ENCODE data around the gene MESP2.
"Not testable (repeated sequence)": the region's sequence is repeated elsewhere in the genome, so short reads cannot be mapped to it uniquely, and the experiment has no call there.

Gene MESP2

DNA sequence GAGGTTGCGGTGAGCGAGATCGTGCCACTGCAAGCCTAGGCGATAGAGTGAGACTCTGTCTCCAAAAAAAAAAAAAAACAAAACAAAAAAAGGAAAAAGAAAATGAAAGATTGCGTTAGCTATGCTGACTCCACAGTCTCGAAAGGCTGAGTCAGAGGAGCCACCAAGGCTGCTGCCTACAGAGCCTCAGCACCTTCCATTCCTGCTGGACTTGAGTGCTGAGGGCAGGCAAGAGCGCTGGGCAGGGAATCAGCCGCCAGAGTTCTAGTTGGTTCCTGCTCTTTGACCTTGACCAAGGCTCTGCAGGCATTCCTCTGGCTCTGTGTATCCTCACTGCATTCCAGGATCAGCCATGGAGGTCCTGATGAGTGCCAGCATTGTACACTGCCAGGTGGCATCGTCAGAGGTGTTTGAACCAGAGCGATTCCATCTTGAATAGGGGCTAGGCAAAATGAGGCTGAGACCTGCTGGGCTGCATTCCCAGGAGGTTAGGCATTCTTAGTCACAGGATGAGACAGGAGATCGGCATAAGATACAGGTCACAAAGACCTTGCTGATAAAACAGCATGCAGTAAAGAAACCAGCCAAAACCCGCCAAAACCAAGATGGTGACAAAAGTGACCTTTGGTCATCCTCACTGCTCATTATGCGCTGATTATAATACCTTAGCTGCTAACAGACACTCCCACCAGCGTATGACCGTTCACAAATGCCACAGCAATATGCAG lies 5.9 kb downstream of the MESP2 start:
- peak; percentile 63 for DNase-seq

DNA sequence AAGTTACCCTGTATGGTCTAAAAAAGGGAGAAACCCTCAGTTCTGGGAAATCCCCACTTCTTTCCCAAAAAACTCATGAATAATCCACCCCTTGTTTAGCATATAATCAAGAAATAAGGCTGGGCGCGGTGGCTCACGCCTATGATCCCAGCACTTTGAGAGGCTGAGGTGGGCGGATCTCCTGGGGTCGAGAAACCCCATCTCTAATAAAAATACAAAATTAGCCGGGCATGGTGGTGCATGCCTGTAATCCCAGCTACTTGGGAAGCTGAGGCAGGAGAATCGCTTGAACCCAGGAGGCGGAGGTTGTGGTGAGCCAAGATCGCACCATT lies 6.5 kb downstream of the MESP2 start:
- not testable (repeated sequence) for DNase-seq

DNA sequence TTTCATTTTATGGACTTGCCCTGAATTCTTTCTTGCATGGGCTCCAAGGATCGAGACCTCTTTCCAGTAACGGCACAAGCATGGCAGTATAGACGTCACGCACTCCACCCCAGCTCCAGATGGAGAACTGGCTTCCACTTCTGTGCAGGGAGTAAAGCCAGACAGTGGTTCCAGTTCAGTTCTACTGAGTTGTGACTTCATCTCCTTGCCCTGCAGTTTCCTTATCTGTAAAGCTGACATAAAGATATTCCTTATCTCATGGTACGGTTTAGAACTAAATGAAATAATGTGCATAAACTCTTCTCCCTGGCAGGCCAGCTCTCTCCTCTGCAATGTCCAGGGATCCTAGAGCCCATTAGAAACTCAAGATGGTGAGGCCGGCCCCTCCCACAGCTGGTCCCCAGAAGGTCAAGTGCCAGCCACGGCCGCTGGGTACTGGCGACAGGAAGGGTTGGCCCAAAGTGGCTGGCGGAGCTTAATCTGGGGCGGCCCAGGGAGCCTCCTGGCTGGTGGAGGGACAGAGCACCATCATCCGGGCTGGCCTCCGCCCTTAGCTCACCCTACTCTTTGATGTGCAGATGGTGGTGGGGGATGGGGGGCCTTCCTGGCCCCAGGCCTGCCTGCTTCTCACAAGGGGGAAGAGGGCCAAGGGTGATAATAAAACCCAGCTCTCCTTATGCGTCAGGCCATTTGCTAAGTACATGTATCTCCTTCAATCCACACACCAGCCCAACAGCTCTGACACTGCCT lies 7.2 kb downstream of the MESP2 start:
- peak; percentile 20 for DNase-seq

DNA sequence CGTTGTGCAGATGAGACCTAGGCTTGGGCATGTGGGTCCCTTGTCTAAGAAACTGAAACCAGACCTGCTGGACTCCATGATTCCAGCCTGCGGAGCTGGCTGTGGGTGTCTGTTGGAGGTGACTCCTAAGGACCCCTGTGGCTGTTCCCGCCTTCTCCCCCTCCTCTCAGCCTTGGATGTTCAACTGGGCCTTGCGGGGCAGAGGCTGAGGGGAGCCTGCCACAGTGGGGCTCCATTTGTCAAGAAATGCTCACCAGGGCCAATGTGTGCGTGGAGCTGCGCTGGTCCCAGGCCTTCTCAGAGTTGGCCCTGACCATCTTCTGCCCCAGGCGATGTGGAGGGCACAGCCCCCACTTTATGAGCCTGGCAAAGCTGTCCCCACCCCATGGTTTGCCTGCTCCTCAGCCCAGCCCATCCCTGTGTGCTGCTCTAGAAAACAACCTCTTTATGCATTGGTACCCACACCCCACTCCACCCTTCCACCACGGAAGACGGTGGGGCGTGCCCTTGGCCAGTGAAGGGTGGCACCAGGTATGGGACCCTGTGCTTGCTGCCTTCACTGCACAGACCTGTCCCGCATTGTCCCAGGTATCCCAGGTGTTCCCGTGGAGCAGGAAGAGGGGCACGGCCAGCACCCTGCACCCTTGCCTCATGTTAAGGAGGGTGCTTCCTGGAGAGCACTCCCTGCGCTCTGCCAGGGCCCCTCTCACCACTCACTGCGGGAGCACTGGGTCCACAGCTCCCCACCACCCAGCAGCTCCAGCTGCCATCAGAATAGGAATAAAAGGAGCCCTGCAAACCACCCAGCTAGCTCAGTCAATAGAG lies 7.9 kb downstream of the MESP2 start:
- DNase-seq, result no peak

DNA sequence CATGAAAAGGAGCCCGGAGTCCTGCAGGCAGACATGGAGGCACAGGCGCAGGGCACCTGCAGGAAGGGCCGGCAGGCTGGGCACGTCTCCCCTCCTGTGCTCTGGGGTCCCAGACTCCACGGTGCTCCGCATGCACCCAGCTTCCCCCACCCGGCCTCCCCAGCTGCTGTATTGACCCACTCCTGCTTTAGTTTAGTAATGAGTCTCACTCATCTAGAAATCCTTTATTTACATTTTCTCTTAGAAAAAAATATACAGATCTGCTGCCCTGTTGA lies 8.5 kb downstream of the MESP2 start:
- DNase-seq, result no peak

DNA sequence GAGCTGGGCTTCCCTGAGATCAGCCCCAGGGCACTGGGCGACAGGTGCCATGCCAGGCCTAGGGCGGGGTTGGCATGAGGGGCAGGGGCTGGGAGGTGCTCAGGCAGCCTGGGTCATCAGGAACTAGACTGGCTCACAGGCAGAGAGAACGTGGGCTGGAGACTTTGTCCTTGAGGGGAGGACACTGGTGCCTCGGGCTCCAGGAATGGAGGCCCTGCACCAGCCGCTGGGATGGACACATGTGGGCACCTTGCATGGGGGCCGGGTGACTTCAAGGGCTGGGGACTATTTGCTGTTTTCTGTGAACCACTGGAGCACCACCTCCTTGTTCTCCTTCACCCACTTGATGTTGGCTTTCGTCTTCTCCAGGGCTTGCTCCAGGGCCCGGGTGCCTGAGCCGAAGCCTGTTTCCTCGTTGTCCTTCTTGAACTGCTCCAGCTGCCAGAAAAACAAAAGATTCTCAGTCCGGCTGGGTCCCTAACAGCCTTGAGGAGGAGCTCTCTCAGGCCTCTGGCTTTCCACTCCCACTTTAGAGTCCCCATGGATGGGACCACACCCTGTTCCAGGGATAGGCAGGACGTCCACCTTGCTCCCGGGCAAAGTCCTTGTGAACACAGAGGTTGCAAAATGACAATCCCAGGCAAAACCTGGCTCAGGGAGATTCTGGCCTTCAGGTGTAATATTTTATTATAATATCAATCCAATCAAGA lies 9.1 kb downstream of the MESP2 start:
- no peak for DNase-seq

DNA sequence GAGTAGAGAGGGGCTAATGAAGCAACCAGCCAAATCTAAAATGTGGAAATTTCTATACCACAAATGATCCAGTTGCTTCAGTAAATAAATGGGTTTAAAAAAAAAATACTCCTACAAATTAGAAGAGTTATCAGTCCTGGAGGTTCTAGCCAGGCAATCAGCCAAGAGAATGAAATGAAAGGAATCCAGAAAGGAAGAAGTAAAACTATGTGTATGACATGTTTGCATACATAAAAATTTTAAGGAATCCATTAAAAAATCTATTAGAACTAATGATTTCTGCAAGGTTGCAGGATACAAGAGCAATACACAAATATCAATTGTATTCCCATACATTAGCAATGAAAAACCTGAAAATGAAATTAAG lies 9.6 kb downstream of the MESP2 start:
- DNase-seq, result peak; percentile 66

DNA sequence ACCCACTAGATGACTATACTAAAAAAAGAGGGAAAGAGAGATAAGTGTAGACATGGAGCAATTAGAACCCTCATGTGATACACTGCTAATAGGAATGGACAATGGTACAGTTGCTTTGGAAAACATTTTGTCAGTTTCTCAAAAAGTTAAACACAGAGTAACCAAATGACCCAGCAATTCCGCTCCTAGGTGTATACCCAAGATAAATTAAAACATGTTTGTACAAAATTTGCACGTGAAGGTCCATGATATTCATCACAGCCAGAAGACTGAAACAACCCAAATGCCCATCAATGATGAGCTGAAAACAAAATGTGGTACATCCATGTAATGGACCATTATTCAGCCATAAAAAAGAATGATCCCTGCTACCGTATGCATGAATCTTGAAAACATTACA lies 11.8 kb downstream of the MESP2 start:
- DNase-seq, result no peak

DNA sequence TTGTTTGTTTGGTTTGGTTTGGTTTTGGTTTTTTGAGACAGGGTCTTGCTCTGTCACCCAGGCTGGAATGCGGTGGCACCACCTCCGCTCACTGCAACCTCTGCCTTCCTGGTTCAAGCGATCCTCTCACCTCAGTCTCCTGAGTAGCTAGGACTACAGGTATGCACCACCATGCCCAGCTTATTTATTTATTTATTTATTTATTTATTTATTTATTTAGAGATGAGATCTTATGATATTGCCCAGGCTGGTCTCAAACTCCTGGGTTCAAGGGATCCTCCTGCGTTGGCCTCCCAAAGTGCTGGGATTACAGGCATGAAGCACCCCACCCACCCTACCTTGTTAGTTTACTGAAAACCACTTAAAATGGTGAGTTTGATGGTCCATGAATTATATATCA lies 12.5 kb downstream of the MESP2 start:
- not testable (repeated sequence) for DNase-seq

DNA sequence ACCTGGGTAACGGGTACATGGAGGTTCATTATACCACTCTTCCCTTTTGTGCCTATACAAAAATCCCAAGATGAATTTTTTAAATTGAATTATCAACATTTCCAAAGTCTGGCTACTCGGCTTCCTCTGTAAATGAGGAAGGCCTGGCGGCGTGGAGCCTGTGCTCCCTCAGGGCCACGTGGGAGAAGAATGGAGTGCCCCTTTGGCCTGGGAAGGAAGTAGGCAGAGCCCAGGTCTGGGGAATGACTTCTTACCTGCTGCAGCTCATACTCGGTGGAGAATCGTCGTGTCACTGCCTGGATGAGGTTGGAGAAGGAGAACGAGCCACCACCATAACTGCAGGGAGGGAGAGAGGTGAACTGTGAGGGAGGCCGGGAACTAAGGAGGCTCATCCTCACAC lies 14.1 kb downstream of the MESP2 start:
- DNase-seq, result no peak

DNA sequence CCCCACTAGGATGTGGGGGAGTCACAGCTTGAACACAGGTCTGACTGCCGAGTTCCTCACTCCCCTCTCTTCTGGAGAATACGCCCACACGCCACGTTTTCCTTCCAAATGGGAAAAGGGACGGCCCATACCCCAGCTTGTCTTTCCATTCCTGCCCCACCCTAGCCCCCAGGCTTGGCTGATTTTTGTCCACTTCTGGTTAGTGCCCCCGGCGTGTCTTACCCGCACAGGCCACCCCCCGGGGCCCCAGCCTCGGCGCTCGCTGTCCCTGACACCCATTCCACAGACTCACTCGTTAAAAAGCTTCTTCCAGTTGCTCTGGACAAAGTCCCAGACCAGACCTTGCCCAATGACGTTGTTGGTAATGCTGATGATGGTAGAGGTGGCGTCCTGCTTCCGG lies 14.5 kb downstream of the MESP2 start:
- no peak for DNase-seq

DNA sequence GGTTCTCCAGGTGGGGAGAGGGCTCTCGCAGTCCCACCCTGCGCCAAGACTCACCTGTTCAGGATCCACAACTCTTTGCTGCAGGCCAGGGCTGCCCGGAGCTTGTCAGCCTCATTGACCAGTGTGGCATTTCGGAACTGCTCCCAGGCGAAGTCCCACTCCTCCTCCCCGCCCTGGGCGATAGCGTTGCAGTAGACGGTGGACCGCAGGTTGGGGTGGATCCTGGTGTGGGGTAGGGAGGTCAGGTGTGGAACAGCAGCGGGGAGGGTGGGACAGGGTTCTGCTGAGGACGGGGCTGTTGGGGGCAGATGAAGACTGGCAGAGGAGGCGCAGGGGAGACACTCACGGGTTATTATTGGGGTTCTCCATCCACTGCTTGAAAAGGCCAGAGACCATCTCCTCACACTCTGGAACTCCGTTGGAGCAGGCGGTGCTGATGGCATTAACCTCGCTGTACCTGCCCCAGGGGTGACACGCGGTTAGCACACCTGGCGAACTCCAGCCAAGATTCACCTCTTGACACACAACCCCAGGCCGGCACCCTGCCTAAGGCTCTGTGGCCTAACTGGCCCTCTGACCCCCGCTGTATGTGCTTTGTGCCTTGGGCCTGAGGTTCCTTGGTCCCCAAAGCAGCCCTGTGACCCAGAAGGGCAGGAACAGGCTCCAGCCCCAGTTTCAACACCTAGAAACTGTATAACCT lies 16.1 kb downstream of the MESP2 start:
- no peak for DNase-seq

DNA sequence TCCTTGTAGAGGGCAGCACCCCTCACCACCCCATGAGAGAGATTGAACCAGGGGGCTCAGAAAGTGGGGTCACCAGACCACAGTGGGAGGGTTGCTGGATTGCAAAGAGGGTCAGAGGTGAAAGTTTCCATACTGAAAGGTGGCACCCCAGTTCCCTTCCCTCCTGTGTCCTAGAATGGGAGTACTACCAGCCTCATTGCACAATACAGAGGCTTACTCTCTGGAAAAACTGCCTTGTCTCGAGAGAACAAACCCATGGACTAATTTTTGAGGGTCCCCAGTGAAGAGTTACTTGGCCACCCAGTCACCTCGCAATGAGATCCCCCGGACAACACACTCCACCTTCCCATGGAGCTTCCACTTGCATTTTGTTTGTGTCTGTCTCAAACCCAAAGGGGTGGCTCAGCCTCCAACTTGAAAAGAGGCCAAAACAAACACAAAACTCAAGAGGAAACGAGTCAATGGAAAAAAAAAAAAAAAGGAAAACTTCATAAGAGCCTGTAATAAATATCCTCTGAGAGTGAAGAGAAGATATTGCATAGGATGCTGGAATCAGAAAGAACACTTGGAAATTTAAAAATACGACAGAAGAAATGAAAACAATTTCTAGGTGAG lies 18.6 kb downstream of the MESP2 start:
- peak; percentile 56 for DNase-seq

DNA sequence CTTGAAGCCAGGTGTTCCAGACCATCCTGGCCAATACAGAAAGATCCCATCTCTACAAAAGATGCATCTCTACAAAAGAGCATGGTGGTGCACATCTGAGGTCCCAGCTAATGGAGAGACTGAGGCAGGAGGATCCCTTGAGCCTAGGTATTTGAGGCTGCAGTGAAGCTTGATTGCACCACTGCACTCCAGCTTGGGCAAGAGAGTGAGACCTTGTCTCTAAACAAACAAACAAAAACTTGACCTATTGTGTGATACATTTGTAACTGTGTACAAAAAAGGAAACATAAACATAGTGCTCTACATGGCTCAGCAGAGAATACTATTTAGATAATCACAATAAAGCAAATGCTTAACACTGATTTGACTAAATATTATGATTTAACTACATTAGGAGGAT lies 19.9 kb downstream of the MESP2 start:
- no peak for DNase-seq

DNA sequence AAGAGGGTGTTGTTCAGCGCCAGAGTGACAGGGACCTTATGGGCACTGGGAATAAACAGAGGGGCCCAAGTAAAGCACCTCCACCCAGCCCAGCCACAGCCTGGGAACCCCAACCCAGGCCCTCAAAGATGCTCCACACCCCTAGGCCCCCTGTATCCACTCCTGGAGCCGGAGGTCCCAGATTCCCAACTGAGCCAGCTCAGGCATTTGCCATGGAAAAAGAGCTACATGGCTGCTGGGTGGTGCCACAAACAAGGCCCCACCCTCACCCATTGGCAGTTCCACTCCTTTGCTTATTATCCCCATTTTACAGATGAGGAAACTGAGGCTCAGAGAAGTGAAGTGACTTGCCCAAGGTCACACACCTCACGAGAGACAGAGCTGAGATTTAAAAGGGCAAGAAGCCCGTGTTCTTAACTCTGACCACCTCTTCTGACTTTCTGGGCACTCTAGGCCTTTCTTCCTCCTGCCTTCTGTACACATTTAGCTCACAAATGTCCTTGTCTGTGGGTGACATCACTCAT lies 21.6 kb downstream of the MESP2 start:
- no peak for DNase-seq

DNA sequence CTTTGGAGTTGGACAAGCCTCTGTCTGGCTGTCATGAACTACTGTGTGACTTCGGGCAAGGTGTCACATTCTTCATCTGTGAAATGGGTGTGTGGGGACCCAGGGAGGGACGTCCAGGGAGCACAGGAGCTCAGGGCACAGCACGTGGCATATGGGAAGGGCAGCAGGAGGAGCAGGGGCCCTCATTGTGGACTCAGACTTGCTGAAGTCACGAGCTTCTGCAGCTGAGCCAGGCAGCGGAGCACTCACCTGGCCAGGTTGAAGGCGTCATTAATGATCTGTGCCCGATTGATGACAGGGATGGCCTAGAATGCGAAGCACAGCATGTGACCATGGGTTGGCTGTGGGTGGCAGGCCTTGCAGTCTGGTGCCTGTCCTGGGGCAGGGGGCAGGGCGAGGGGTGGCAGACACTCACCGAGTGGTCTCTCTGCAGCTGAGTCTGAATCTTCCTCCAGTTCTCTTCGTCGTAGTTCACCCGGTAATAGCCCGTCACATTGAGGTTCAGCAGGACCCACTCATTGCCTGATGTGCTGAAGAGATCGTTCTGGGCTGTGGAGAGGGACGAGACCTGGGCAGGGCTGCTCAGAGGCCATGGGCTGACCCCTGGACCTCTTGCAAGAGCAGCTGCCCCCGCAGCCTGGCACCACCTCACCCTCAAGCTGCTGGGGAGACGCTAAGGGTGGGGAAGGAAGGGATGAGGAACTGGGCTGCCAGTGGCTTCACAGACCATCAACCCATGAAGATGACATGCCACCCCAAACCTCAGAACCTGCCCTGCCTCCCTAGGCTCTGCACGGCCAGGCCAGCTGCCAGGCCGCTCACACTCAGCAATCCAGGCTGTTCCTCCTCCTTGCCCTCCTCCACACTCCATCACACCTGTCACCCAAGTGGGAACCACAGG lies 23.1 kb downstream of the MESP2 start:
- DNase-seq, result no peak

DNA sequence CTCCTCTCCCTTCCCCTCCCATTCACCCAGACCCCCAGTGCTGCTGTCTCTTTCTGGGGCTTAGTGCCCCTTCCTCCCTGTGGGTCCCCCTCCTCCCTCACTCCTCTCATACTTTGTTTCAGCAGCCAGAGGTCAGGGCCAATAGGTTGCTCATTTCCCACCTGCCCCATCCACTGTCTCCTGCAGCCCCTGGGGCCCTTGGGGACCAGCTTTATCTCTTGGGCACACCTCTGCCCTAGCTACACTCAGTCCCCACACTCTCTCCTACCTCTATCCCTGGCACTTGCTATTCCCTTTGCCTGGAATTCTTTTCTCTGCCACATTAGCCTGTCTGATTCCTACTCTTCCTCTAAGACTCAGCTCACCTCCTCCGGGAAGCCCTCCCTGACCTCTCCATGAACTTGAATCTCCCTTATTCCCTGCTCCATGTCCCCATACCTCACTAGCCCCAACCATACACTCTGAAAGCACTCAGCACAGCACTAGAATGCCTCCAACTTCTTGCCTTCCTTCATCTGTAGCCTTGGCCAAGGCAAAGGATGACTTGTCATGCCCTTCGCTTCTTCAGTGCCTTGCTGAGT lies 23.9 kb downstream of the MESP2 start:
- DNase-seq, result no peak

DNA sequence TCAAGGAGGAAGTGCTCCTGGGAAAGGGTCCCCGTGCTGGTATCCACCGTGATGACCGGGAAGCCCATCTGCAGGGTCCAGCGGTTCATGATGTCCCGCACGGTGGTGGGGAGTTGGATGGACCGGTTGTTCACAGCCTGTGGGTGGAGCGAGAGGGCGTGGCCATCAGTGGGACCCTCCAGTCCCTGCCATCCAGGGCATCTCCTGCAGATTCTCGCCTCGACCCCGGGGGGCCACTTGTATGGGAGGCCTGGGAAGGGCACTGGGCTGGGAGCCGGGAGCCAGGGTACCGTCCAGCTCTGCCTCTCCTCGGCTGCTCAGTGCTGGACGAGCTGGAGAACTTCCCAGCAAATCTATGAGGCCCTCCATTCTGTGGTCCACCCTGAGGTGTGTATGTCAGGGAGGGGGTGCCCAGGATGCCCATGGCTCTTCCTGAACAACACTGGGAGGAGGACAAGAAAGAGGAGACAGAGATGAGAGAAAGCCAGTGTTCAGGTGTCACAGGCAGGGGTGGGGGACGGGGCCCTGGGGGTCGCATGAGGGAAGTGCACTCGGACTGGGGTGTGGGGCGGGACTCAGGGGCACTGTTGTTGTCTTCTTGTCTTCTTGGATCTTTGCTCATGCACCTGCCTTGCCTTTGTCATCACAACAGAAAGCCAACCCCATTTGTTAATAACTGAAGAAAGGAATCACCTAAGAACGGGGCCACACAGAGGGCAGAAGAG lies 25.5 kb downstream of the MESP2 start:
- no peak for DNase-seq

DNA sequence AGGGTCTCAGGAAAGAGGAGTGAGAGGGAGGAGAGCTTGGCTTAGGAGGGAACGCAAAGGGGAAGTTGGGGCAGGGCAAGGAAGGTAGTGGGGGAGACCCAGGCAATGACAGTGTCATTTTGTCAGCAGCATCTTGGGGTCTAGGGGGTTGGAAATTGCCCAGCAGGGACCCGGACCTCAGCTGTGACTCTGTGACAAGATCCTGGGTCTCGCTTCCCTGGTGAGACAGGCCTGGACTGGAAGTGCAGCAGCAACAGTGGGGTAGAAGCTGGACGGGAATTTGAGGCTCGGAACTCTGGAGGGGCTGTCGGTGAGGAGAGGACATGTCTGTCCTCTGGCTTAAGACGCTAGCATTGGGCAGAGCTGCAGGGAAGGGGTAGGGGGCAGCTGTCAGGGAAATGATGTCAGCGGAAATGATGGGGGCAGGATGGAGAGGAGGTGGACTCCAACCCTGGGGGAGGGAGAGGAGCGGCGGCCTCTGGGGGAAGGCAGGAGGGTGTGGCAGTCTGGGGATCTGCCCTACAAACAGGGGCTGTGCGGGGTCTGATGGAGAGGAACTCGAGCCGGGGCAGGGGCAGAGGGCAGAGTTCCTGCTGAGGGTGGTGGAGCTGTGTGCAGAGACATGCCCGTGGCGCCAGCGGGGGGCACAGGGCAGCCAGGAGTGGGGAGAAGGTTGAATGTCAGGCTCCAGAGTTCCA lies 26.2 kb downstream of the MESP2 start:
- no peak for DNase-seq
